Smooth muscle cell (in vitro differentiated cells): Measurements from ENCODE around the gene SYK. TPM values are rescaled to one million over a fixed set of nuclear protein-coding genes. Genes with fewer than 3 reads are reported as not detected.

Experiments
- DNase-seq: peaks from one replicate; lab custom pipeline; 2025; ENCODE audit not compliant: unreplicated experiment; lab: John Stamatoyannopoulos, UW
- H2AFZ ChIP-seq: fragments of 200-600 bp; sonication (generic); 2 replicates; pipeline ENCODE4 v1.6.0; 2016; ENCODE audit warnings: antibody characterized with exemption, low read depth, mild to moderate bottlenecking
- H3F3A ChIP-seq: fragments of 200-600 bp; sonication (generic); 2 replicates; pipeline ENCODE4 v1.6.0; 2017; ENCODE audit warnings: antibody characterized with exemption, low read depth
- H3K27ac ChIP-seq: fragments of 200-600 bp; sonication (generic); 2 replicates; pipeline ENCODE4 v1.5.1; 2016; ENCODE audit warnings: low read depth, mild to moderate bottlenecking
- H3K27me3 ChIP-seq: fragments of 200-600 bp; sonication (generic); 2 replicates; pipeline ENCODE4 v1.6.1; 2016; ENCODE audit warnings: low read depth, mild to moderate bottlenecking
- H3K36me3 ChIP-seq: fragments of 200-600 bp; sonication (generic); 2 replicates; pipeline ENCODE4 v1.5.1; 2016; ENCODE audit warnings: low read depth
- H3K4me1 ChIP-seq: fragments of 200-600 bp; sonication (generic); 2 replicates; pipeline ENCODE4 v1.5.1; 2016; ENCODE audit warnings: low read depth
- H3K4me2 ChIP-seq: fragments of 200-600 bp; sonication (generic); 2 replicates; pipeline ENCODE4 v1.6.0; 2016; ENCODE audit warnings: mild to moderate bottlenecking
- H3K4me3 ChIP-seq: fragments of 200-600 bp; sonication (generic); 2 replicates; pipeline ENCODE4 v1.5.1; 2016; ENCODE audit warnings: mild to moderate bottlenecking
- H3K79me2 ChIP-seq: fragments of 200-600 bp; sonication (generic); 2 replicates; pipeline ENCODE4 v1.6.0; 2016; ENCODE audit warnings: low read depth, mild to moderate bottlenecking
- H3K9ac ChIP-seq: fragments of 200-600 bp; sonication (generic); 2 replicates; pipeline ENCODE4 v1.6.0; 2016; ENCODE audit warnings: low read depth
- H3K9me3 ChIP-seq: fragments of 200-600 bp; sonication (generic); replicated peaks from 2 replicates; pipeline ENCODE4 v1.5.1; 2016; ENCODE audit warnings: low read depth
- H4K20me1 ChIP-seq: fragments of 200-600 bp; sonication (generic); 2 replicates; pipeline ENCODE4 v1.6.0; 2016; ENCODE audit warnings: low read depth
- CTCF ChIP-seq: fragments of 200-600 bp; sonication (generic); IDR thresholded peaks from 2 replicates; pipeline ENCODE4 v1.5.1; 2017; ENCODE audit warnings: borderline replicate concordance, mild to moderate bottlenecking, antibody characterized with exemption; ENCODE audit not compliant: insufficient read depth, poor library complexity, severe bottlenecking
- WGBS: methylation state at CpG from one replicate; pipeline ENCODE4 v1.1.7; 2016; ENCODE audit warnings: low lambda C conversion rate; 5-methylcytosine and 5-hydroxymethylcytosine counted together
- polyA plus RNA-seq: library from polyadenylated mRNA; unstranded; fragments of >200 nt; fragmentation: Nextera tagmentation; extraction: Ambion mirVana; gene quantifications from 2 replicates; pipeline ENCODE4 v1.2.1, GENCODE V29; 2016
- total RNA-seq: library from RNA; depleted of rRNA; stranded (reverse); fragments of >200 nt; gene quantifications from 2 replicates; pipeline ENCODE4 v1.2.3, GENCODE V29; 2014

SYK gene
- total and polyA plus RNA-seq, 2 experiments from 2014 or later = 0.09 TPM; not detected in 1

GRCh38 chr9:90892918-90893317 lies 91.3 kb downstream of the SYK start:
- Histone ChIP-seq H3K9me3 (no peaks in the 10 kb centered on the region), H3F3A (no peaks in the 10 kb centered on the region), H3K4me2 (no peak overlapping the region), H3K9ac (no peak overlapping the region), H3K79me2 (no peaks in the 10 kb centered on the region), H4K20me1 (no peaks in the 10 kb centered on the region), H3K4me3 (no peak overlapping the region), H3K36me3 (no peaks in the 10 kb centered on the region), H3K4me1 (peaks cover 12% of the 10 kb centered on the region), H3K27me3 (no peaks in the 10 kb centered on the region), H2AFZ (no peak overlapping the region), H3K27ac (no peak overlapping the region)
- no peak for DNase-seq
- no peak for TF ChIP-seq CTCF
- WGBS = 84% methylated on average over 6 of the region's 6 CpGs

DNA sequence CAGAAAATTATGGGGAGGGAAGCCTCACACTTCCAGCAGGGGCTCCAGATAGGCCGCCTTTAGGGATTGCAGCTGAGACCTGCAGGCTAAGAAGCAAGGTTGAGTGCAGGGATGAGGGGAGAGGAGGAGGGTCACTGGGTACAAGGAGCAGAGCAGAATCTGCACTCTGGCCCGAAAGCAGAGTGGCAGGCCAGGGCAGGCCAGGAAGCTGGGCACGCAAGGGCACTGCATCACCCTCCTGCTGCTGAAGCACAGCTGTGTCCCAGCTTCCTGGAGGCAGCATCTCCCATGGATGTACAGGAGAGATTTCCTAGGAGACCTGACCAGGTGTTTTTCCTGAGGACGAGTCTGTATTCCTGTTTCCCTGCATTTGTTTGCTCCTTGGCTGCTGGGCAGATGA lies 92.1 kb downstream of the SYK start:
- Histone ChIP-seq H2AFZ (no peak overlapping the region), H3K4me2 (no peak overlapping the region), H4K20me1 (no peaks in the 10 kb centered on the region), H3K9ac (no peak overlapping the region), H3K79me2 (no peaks in the 10 kb centered on the region), H3K27ac (no peak overlapping the region), H3K4me1 (peaks cover 12% of the 10 kb centered on the region), H3K9me3 (no peaks in the 10 kb centered on the region), H3K4me3 (no peak overlapping the region), H3K36me3 (no peaks in the 10 kb centered on the region), H3F3A (no peaks in the 10 kb centered on the region), H3K27me3 (no peaks in the 10 kb centered on the region)
- DNase-seq = no peak
- WGBS = 84% methylated on average over 4 of the region's 4 CpGs
- no peak for TF ChIP-seq CTCF

- WGBS = 74% methylated on average over 16 of the region's 16 CpGs
- DNase-seq = no peak
- Histone ChIP-seq H3F3A (no peaks in the 10 kb centered on the region), H3K4me1 (peaks cover 12% of the 10 kb centered on the region), H3K27ac (no peak overlapping the region), H2AFZ (no peak overlapping the region), H3K27me3 (no peaks in the 10 kb centered on the region), H3K79me2 (no peaks in the 10 kb centered on the region), H3K36me3 (no peaks in the 10 kb centered on the region), H3K9ac (no peak overlapping the region), H3K4me2 (no peak overlapping the region), H3K9me3 (no peaks in the 10 kb centered on the region), H4K20me1 (no peaks in the 10 kb centered on the region), H3K4me3 (no peak overlapping the region)
- TF ChIP-seq CTCF = peak; percentile 61
Measured at GRCh38 chr9:90894986-90895687, 93.5 kb downstream of the SYK start.

DNA sequence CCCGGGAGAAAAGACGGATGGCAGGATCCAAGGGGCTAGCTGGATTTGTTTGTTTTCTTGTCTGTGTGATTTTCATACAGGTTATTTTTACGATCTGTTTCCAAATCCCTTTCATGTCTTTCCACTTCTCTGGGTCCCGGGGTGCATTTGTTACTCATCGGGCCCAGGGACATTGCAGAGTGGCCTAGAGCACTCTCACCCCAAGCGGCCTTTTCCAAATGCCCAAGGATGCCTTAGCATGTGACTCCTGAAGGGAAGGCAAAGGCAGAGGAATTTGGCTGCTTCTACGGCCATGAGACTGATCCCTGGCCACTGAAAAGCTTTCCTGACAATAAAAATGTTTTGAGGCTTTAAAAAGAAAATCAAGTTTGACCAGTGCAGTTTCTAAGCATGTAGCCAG lies 94.2 kb downstream of the SYK start:
- Histone ChIP-seq H3K4me2 (no peak overlapping the region), H3K9ac (no peak overlapping the region), H3K27ac (no peak overlapping the region), H3K9me3 (no peaks in the 10 kb centered on the region), H3K4me3 (no peak overlapping the region), H3K4me1 (peaks cover 12% of the 10 kb centered on the region), H3K36me3 (no peaks in the 10 kb centered on the region), H4K20me1 (no peaks in the 10 kb centered on the region), H3K27me3 (no peaks in the 10 kb centered on the region), H3K79me2 (no peaks in the 10 kb centered on the region), H2AFZ (no peak overlapping the region), H3F3A (no peaks in the 10 kb centered on the region)
- WGBS = 75% methylated on average over 7 of the region's 7 CpGs
- no peak for DNase-seq
- no peak for TF ChIP-seq CTCF
